ENCODE data around the gene KCNMA1. TPM values are rescaled to one million over a fixed set of nuclear protein-coding genes. Genes with fewer than 3 reads are reported as not detected.

The KCNMA1 gene
- total RNA-seq, 1 donor from 2014 or later, result 15.8 TPM

GRCh38 chr10:77264107-77264506, 373.5 kb downstream of the KCNMA1 start:
- Histone ChIP-seq H3K4me3 (ENCODE audit: low read depth, low read length) (no peak overlapping the region), H3K27me3 (ENCODE audit: control insufficient read depth, insufficient read depth, low read length) (no peaks in the 10 kb centered on the region), H3K36me3 (ENCODE audit: control insufficient read depth, insufficient read depth, low read length) (no peaks in the 10 kb centered on the region)
- DNase-seq (ENCODE audit: low read depth) (peak; percentile 21), FAIRE-seq (no peak)
- TF ChIP-seq CTCF (IDR thresholded peaks at IDR 0.05; ENCODE audit: insufficient read depth, low read length, severe bottlenecking), result no peak

DNA sequence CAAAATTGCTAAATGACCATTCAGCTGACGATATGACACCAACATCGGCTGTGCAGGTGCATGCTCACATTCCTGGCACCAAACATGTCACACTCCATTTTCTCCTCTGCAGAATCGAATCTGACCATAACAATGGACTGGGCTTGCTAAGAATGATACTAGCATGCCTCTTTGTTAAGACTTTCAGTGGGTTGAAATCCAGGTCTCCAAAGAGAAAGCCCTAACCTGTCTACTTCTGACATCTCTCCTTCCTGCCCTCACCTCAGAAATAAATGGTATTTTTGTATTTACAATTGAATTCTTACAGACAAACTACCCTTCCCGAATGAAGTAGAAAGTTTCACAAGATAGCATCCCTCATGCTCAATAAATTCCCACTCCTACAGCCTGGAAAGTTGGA, 373.9 kb downstream of the KCNMA1 start:
- no peak for TF ChIP-seq CTCF (IDR thresholded peaks at IDR 0.05; ENCODE audit: insufficient read depth, low read length, severe bottlenecking)
- no peak for FAIRE-seq

GRCh38 chr10:77261146-77261545, 376.5 kb downstream of the KCNMA1 start:
- FAIRE-seq (no peak), DNase-seq (ENCODE audit: low read depth) (no peak)
- H3K4me3 ChIP-seq (ENCODE audit: low read depth, low read length), result no peak overlapping the region
- no peak for TF ChIP-seq CTCF (IDR thresholded peaks at IDR 0.05; ENCODE audit: insufficient read depth, low read length, severe bottlenecking)
- no peaks in the 10 kb centered on the region for H3K27me3 ChIP-seq (ENCODE audit: control insufficient read depth, insufficient read depth, low read length)
- no peaks in the 10 kb centered on the region for H3K36me3 ChIP-seq (ENCODE audit: control insufficient read depth, insufficient read depth, low read length)

More for the DNA sequence above, 373.9 kb downstream of the KCNMA1 start:
- H3K36me3 ChIP-seq (ENCODE audit: control insufficient read depth, insufficient read depth, low read length), result no peaks in the 10 kb centered on the region
- H3K27me3 ChIP-seq (ENCODE audit: control insufficient read depth, insufficient read depth, low read length), result no peaks in the 10 kb centered on the region
- DNase-seq (ENCODE audit: low read depth), result no peak
- H3K4me3 ChIP-seq (ENCODE audit: low read depth, low read length), result no peak overlapping the region

GRCh38 chr10:77259171-77259874, 378.3 kb downstream of the KCNMA1 start:
- TF ChIP-seq CTCF (IDR thresholded peaks at IDR 0.05; ENCODE audit: insufficient read depth, low read length, severe bottlenecking), result no peak
- FAIRE-seq (no peak), DNase-seq (ENCODE audit: low read depth) (no peak)
- H3K4me3 ChIP-seq (ENCODE audit: low read depth, low read length), result no peak overlapping the region
- H3K27me3 ChIP-seq (ENCODE audit: control insufficient read depth, insufficient read depth, low read length), result no peaks in the 10 kb centered on the region
- H3K36me3 ChIP-seq (ENCODE audit: control insufficient read depth, insufficient read depth, low read length), result no peaks in the 10 kb centered on the region

GRCh38 chr10:77256346-77256745, 381.3 kb downstream of the KCNMA1 start:
- H3K27me3 ChIP-seq (ENCODE audit: control insufficient read depth, insufficient read depth, low read length), result no peaks in the 10 kb centered on the region
- no peak for DNase-seq (ENCODE audit: low read depth)
- no peak for FAIRE-seq
- no peak overlapping the region for H3K4me3 ChIP-seq (ENCODE audit: low read depth, low read length)
- no peak for TF ChIP-seq CTCF (IDR thresholded peaks at IDR 0.05; ENCODE audit: insufficient read depth, low read length, severe bottlenecking)
- H3K36me3 ChIP-seq (ENCODE audit: control insufficient read depth, insufficient read depth, low read length), result no peaks in the 10 kb centered on the region

DNA sequence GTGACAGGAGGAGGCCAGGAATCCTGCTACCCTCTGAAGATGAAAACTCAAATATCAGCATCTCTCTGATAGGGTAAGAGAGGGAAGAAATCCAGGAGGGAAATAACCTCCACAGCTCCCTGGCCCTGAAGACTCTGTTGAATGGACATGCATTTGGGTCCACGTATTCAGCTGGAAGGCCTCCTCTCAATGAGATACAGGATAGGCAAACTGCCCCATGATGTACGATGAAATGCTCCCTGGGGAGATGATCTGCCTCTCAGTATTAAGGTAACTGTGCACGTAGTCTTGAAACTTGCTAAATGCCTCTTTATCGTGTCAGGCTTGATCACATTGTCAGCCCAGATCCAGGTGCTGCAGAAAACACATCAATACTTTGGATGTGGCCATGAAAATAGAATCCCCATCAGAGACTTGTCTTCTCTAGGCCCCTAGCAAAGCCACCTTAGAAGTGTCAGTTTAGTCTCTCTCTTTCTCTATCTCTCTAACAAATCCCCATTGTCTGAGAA, 384.0 kb downstream of the KCNMA1 start:
- FAIRE-seq (no peak), DNase-seq (ENCODE audit: low read depth) (no peak)
- Histone ChIP-seq H3K4me3 (ENCODE audit: low read depth, low read length) (no peak overlapping the region), H3K27me3 (ENCODE audit: control insufficient read depth, insufficient read depth, low read length) (no peaks in the 10 kb centered on the region), H3K36me3 (ENCODE audit: control insufficient read depth, insufficient read depth, low read length) (no peaks in the 10 kb centered on the region)
- TF ChIP-seq CTCF (IDR thresholded peaks at IDR 0.05; ENCODE audit: insufficient read depth, low read length, severe bottlenecking), result no peak

All from bronchial epithelial cell (primary cell).